Measurements from ENCODE around the gene ZNF521. TPM values are rescaled to one million over a fixed set of nuclear protein-coding genes. Genes with fewer than 3 reads are reported as not detected.

The ZNF521 gene
- total RNA-seq, 1 donor from 2014 or later, result 48.0 TPM

GRCh38 chr18:25370391-25370790 is 18.4 kb upstream of the ZNF521 start:
- Histone ChIP-seq H3K4me2 (ENCODE audit: low read length) (no peak overlapping the region), H3K9ac (ENCODE audit: low read length) (no peak overlapping the region), H3K9me3 (ENCODE audit: insufficient read depth, low read depth, low read length) (no peaks in the 10 kb centered on the region), H3K4me3 (ENCODE audit: insufficient read depth, low read depth, low read length) (no peak overlapping the region), H3K4me1 (ENCODE audit: insufficient read depth, low read length) (no peaks in the 10 kb centered on the region), H4K20me1 (ENCODE audit: insufficient read depth, low read length) (no peaks in the 10 kb centered on the region), H3K79me2 (ENCODE audit: insufficient read depth, low read length) (no peaks in the 10 kb centered on the region), H3K27me3 (ENCODE audit: insufficient read depth, low read length) (no peaks in the 10 kb centered on the region), H2AFZ (ENCODE audit: low read depth, low read length) (no peak overlapping the region), H3K36me3 (ENCODE audit: insufficient read depth, low read length) (no peaks in the 10 kb centered on the region), H3K27ac (ENCODE audit: low read depth, low read length) (no peak overlapping the region)
- TF ChIP-seq EZH2 (IDR thresholded peaks at IDR 0.05; ENCODE audit: insufficient read depth, low read length) (no peak), CTCF (IDR thresholded peaks at IDR 0.05; ENCODE audit: insufficient read depth, low read depth, low read length) (no peak)
- Mint-ChIP-seq H3K27me3 (ENCODE audit: low read depth, unreplicated experiment) (peaks cover 3% of the 10 kb centered on the region), H3K4me3 (ENCODE audit: unreplicated experiment) (no peak overlapping the region), H3K36me3 (ENCODE audit: low read depth, unreplicated experiment) (no peaks in the 10 kb centered on the region), H3K4me1 (ENCODE audit: low read depth, unreplicated experiment) (peaks cover 2% of the 10 kb centered on the region), H3K27ac (ENCODE audit: unreplicated experiment) (no peak overlapping the region), H3K9me3 (ENCODE audit: unreplicated experiment) (no peaks in the 10 kb centered on the region)
- no peak for DNase-seq (ENCODE audit: low read depth)
- no peak for FAIRE-seq

- Mint-ChIP-seq H3K4me3 (ENCODE audit: unreplicated experiment) (no peak overlapping the region), H3K36me3 (ENCODE audit: low read depth, unreplicated experiment) (no peaks in the 10 kb centered on the region), H3K9me3 (ENCODE audit: unreplicated experiment) (no peaks in the 10 kb centered on the region), H3K27me3 (ENCODE audit: low read depth, unreplicated experiment) (peaks cover 6% of the 10 kb centered on the region), H3K4me1 (ENCODE audit: low read depth, unreplicated experiment) (no peaks in the 10 kb centered on the region), H3K27ac (ENCODE audit: unreplicated experiment) (no peak overlapping the region)
- H3K36me3 ChIP-seq (ENCODE audit: insufficient read depth, low read length), result no peaks in the 10 kb centered on the region
- H4K20me1 ChIP-seq (ENCODE audit: insufficient read depth, low read length), result no peaks in the 10 kb centered on the region
- H3K27me3 ChIP-seq (ENCODE audit: insufficient read depth, low read length), result no peaks in the 10 kb centered on the region
- H3K79me2 ChIP-seq (ENCODE audit: insufficient read depth, low read length), result no peaks in the 10 kb centered on the region
- FAIRE-seq, result no peak
- H2AFZ ChIP-seq (ENCODE audit: low read depth, low read length), result no peak overlapping the region
- H3K9me3 ChIP-seq (ENCODE audit: insufficient read depth, low read depth, low read length), result no peaks in the 10 kb centered on the region
- no peak overlapping the region for H3K9ac ChIP-seq (ENCODE audit: low read length)
- no peak overlapping the region for H3K4me2 ChIP-seq (ENCODE audit: low read length)
- DNase-seq (ENCODE audit: low read depth), result no peak
- no peaks in the 10 kb centered on the region for H3K4me1 ChIP-seq (ENCODE audit: insufficient read depth, low read length)
- H3K27ac ChIP-seq (ENCODE audit: low read depth, low read length), result no peak overlapping the region
- no peak for TF ChIP-seq EZH2 (IDR thresholded peaks at IDR 0.05; ENCODE audit: insufficient read depth, low read length)
- TF ChIP-seq CTCF (IDR thresholded peaks at IDR 0.05; ENCODE audit: insufficient read depth, low read depth, low read length), result no peak
- H3K4me3 ChIP-seq (ENCODE audit: insufficient read depth, low read depth, low read length), result no peak overlapping the region
Measured at GRCh38 chr18:25365242-25365641, 13.3 kb upstream of the ZNF521 start.

GRCh38 chr18:25364732-25365131 is 12.8 kb upstream of the ZNF521 start:
- Histone ChIP-seq H3K36me3 (ENCODE audit: insufficient read depth, low read length) (no peaks in the 10 kb centered on the region), H3K27ac (ENCODE audit: low read depth, low read length) (no peak overlapping the region), H4K20me1 (ENCODE audit: insufficient read depth, low read length) (no peaks in the 10 kb centered on the region), H3K4me1 (ENCODE audit: insufficient read depth, low read length) (no peaks in the 10 kb centered on the region), H3K4me2 (ENCODE audit: low read length) (no peak overlapping the region), H3K9ac (ENCODE audit: low read length) (no peak overlapping the region), H2AFZ (ENCODE audit: low read depth, low read length) (no peak overlapping the region), H3K4me3 (ENCODE audit: insufficient read depth, low read depth, low read length) (no peak overlapping the region), H3K9me3 (ENCODE audit: insufficient read depth, low read depth, low read length) (no peaks in the 10 kb centered on the region), H3K79me2 (ENCODE audit: insufficient read depth, low read length) (no peaks in the 10 kb centered on the region), H3K27me3 (ENCODE audit: insufficient read depth, low read length) (no peaks in the 10 kb centered on the region)
- no peaks in the 10 kb centered on the region for H3K9me3 Mint-ChIP-seq (ENCODE audit: unreplicated experiment)
- H3K36me3 Mint-ChIP-seq (ENCODE audit: low read depth, unreplicated experiment), result no peaks in the 10 kb centered on the region
- no peak for TF ChIP-seq EZH2 (IDR thresholded peaks at IDR 0.05; ENCODE audit: insufficient read depth, low read length)
- TF ChIP-seq CTCF (IDR thresholded peaks at IDR 0.05; ENCODE audit: insufficient read depth, low read depth, low read length), result no peak
- no peak for DNase-seq (ENCODE audit: low read depth)
- H3K27me3 Mint-ChIP-seq (ENCODE audit: low read depth, unreplicated experiment), result peaks cover 6% of the 10 kb centered on the region
- no peak for FAIRE-seq
- no peak overlapping the region for H3K27ac Mint-ChIP-seq (ENCODE audit: unreplicated experiment)
- no peaks in the 10 kb centered on the region for H3K4me1 Mint-ChIP-seq (ENCODE audit: low read depth, unreplicated experiment)
- no peak overlapping the region for H3K4me3 Mint-ChIP-seq (ENCODE audit: unreplicated experiment)
